GM18511 (cell line): ENCODE measurements around the gene GLI2.

Experiments
- ATAC-seq: cut with Tn5 transposase; IDR thresholded peaks from one replicate; pipeline ENCODE4 v1.9.1; 2021; ENCODE audit warnings: mild to moderate bottlenecking, moderate library complexity; ENCODE audit not compliant: unreplicated experiment

GLI2 gene

GRCh38 chr2:120750488-120751210, 15.0 kb downstream of the GLI2 start:
- ATAC-seq, result no peak

- no peak for ATAC-seq
Measured at GRCh38 chr2:120751553-120751952, 15.9 kb downstream of the GLI2 start.

GRCh38 chr2:120754067-120754960, 18.6 kb downstream of the GLI2 start:
- ATAC-seq, result no peak

- ATAC-seq, result no peak
Measured at GRCh38 chr2:120758181-120759144, 22.8 kb downstream of the GLI2 start.

GRCh38 chr2:120759543-120760331, 24.1 kb downstream of the GLI2 start:
- ATAC-seq, result no peak

DNA sequence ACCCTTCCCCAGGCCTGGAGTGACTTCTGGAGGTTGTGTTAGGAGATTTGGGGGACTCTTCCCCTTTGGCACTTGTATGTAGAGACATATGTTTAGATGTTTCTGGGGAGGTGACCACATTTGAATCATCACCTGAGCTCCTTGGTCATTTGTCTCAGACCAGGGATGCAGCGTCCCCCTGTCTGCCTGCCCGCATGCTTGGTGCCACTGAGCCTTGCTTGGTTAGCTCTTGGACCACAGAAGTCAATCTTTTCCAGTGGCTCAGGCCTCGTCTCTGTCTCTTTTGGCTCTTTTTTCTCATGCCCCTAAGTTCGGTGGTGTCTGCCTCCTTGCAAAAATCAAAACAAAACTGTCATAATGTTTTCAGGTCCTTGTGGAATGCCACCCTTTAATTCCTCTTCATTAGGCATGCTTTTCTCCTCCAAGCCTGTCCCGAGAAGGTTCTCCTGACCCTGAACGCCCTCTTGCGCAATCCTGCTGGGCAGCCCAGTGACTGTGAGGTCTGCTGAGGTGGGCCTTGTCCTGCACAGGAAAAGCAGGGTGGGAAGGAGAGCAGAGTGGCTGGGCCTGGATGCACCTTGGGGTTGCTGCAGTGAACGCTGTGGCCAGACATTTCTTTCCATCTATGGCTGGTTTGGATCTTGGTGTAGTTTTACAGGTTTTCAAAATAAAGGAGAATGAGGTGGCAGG, 24.9 kb downstream of the GLI2 start:
- no peak for ATAC-seq

GRCh38 chr2:120761164-120761861, 25.6 kb downstream of the GLI2 start:
- ATAC-seq, result no peak

- ATAC-seq, result no peak
Measured at GRCh38 chr2:120761911-120762310, 26.2 kb downstream of the GLI2 start.

GRCh38 chr2:120762341-120763061, 26.8 kb downstream of the GLI2 start:
- ATAC-seq, result no peak

DNA sequence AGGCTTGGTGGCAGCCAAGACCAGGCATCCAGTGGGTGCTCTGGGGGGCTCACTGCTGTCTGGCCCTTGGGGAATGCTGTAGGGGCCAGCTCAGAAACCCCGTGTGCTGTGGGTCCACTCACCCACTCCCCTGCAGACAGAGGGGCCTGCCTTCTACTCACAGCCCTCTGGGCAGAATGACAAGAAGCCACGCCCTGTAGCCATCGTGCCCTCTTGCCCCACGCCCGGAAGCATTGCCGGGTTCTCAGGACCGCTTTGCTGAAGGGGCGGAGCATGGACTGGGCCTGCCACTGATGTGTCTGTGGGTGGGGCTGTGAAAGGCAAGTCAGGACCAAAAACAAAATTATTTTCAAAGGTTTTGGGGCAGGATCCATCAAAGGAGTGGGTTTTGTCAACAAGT, 27.8 kb downstream of the GLI2 start:
- ATAC-seq, result no peak

GRCh38 chr2:120763931-120764330, 28.3 kb downstream of the GLI2 start:
- no peak for ATAC-seq

DNA sequence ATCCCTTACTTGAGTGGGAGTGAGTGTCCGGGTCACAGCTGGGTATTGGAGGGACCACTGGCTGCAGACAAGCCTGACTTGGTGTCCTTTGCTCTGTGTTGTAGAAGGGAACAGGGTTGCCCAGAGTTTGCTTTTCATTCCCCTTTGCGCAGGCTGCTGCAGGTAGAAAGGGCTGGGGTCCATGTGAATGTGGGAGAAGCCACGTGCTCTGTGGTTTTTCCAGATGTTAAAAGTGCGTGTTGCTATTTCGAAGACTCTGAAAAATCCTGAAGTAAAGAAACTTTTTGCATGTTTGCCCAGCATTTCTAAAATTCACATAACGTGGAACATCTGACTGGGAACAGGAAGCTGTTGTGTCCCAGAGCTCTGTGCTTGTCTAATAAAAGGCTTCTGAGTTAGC, 28.8 kb downstream of the GLI2 start:
- no peak for ATAC-seq

- no peak for ATAC-seq
Measured at GRCh38 chr2:120764991-120765677, 29.5 kb downstream of the GLI2 start.

DNA sequence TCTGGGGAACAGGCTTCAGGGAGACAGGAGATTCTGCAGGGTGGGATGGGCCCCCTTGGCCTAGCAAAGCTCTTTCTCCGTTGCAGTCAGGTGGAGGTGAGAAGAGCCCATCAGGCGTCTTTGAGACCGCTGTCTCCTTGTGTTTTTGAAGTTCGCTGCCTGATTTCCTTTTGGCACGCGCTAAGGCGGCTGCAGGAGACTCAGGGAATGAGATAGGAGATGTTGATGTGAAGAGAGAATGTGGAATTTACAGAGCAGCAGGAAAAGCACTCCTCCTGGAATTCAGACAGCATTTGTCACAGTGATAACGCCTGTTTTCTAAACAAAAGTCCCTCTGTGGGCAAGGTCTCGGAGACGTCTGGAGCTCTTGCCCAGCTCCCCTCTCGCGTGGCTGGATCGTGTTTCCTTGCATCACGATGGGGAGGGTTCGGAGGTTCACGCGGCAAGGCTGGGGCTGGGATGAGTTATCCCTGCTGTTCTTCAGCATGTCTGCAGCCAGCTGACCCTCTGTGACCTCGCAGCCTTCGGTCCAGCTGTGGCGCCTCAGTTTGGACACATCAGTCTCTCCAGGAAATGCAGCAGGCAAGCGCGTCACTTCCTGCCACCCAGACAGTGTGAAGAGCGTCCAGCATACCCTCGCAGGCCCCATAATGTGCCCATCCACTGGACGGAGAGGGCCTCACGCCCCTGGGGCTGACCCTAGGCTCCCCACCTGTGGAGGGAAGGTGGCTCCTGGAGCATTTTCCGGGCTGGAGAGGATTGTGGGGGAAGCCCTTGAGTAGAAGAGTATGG, 30.2 kb downstream of the GLI2 start:
- ATAC-seq, result no peak

DNA sequence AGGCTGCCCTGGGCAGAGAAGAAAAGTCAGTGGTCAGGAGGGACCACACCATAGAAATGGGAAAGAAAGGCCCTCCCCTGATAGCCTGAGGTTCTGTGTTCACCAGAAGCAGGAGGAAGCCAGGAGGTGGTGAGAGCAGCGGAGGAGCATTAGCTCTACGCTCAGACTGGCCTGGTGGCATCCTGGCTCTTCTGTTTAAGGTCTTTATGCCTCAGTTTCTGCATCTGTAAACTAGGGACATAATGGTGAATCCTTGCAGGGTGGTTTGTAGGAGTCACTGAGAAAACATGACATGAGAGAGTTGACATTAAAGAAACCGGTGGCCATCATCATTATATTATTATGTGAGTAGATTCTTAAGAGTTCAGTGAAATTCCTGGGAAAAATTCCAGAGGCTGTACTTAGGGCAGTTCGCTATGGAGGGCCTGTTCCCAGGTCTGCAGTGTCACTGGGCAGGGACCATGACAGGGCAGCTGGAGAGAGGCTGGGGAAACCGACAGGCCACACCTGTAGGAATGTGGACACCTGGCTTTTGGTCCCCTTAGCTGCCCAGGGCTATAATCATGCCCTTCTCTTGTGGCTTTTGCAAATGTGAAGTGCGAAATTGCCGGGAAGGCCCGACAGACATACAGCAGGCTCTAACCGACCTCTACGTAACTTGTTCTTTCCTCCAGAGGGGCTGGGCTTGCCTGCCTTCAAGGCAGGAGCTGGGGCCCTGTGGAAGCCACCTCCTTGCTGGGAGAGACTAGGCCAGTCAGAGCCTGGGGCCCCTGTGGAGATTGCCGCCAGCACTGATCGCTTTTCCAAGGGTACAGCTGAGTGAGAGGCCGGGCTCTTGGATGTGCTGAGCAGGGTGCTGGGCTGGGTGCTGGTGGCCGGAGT, 31.0 kb downstream of the GLI2 start:
- no peak for ATAC-seq

DNA sequence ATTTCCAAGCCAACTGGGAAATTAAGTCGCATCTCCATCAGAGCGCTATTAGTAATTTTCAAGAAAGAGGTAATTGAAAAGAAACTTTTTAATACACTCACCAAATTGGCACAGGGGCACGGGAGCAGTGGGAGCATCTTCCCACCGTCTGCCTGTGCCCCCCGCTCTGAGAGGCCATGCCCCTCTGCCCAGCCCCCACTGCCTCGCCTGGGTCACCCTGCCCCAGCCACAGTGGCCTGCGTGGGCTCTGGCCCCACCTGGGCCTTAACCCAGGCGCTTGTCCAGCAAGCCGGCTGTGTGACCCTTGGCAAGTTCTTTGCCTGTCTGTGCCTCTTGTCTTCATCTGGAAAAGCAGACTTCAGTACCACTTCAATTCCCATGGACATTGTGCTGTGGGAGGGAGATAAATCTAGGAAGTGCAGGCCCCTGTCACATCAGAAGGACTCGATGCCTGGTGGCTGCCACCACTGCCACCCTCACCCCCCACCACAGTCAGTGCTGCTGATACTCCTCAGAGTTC, 31.9 kb downstream of the GLI2 start:
- no peak for ATAC-seq
